ENCODE measurements around the gene CTSH.
A peak's percentile ranks its signal among the peaks of the same experiment; 100 is the strongest.

The CTSH gene, protein sequence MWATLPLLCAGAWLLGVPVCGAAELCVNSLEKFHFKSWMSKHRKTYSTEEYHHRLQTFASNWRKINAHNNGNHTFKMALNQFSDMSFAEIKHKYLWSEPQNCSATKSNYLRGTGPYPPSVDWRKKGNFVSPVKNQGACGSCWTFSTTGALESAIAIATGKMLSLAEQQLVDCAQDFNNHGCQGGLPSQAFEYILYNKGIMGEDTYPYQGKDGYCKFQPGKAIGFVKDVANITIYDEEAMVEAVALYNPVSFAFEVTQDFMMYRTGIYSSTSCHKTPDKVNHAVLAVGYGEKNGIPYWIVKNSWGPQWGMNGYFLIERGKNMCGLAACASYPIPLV

DNA sequence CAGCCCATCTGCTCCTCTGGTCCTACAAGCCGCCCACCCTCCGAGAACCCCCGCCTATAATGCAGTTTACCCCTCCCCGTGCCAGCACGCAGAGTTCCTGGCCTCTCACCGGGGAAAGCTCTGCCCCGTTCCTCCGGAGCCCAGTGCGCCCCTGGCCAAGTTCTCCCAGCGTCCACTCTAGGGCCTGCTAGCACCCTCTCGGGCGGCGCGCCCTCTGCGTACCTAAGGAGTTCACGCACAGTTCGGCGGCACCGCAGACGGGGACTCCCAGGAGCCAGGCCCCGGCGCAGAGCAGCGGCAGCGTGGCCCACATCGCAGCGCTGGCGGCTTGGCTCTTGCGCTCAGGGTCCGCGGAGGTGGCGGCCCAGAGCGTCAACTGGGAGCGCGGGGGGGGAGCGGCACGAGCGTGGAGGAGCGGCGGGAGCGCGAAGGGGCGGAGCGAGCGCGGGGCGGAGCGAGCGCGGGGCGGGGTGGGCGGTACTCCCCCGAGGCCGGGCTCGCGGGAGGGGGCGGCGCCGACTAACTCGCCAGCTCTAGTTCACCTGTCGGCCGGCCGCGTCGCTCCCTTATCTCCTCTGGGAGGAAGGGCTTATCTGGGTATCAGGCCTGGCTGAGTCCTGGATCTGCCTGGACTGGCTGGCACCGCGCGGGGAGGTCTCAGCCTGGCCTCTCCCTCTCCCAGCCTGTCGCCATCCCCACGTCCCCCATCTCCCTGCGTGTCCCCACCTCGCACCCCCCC, at the start of gene CTSH:
Gene CTSH (minus strand): TSS at position 378 of the 739 bp plus-strand sequence. CDS start 65 bp downstream, at position 313.
- DNase-seq (ENCODE audit: low spot score) = peak; percentile 93

DNA sequence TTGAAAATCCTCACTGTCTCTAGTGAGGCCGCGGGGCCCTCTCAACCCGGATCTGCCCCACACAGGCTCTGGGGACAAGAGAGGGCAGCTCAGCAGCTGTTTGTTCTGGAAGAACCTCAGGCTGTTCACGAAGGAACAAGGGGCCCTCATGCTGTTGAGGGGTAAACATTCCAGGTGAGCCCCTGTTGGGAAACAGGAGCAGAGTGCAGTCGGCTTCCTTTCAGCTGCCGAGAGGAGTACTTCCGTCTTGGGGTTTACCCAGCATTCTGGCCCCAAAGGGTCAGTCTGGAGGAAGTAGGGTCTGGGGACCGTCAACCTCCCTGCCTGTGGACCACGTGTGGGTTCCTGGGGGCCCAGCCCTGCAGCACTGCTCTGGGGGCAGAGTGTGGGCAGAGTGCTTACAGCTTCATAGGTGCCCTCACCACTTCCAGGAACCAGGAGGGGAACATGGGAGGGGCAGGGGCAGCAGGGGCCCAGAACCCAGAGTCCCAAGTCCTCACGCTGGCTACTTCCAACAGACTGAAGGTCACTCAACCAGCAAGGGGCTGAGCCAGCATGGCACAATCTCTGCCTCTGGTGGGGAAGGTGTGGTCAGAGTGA, 49.2 kb upstream of the CTSH start:
- DNase-seq (ENCODE audit: low spot score) = no peak

GRCh38 chr15:78993257-78993930, 48.5 kb upstream of the CTSH start:
- DNase-seq (ENCODE audit: low spot score) = no peak

GRCh38 chr15:78992416-78993256, 47.8 kb upstream of the CTSH start:
- DNase-seq (ENCODE audit: low spot score) = no peak

- DNase-seq (ENCODE audit: low spot score) = no peak
Observed at GRCh38 chr15:78991879-78992278, 47.0 kb upstream of the CTSH start.

- DNase-seq (ENCODE audit: low spot score) = no peak
Observed at GRCh38 chr15:78991476-78991875, 46.6 kb upstream of the CTSH start.

GRCh38 chr15:78990278-78990677, 45.4 kb upstream of the CTSH start:
- no peak for DNase-seq (ENCODE audit: low spot score)

- no peak for DNase-seq (ENCODE audit: low spot score)
Observed at GRCh38 chr15:78989701-78990240, 44.9 kb upstream of the CTSH start.

- peak; percentile 94 for DNase-seq (ENCODE audit: low spot score)
Observed at GRCh38 chr15:78988361-78988911, 43.6 kb upstream of the CTSH start.

GRCh38 chr15:78987556-78988360, 42.9 kb upstream of the CTSH start:
- no peak for DNase-seq (ENCODE audit: low spot score)

- no peak for DNase-seq (ENCODE audit: low spot score)
Observed at GRCh38 chr15:78985859-78986475, 41.1 kb upstream of the CTSH start.

DNA sequence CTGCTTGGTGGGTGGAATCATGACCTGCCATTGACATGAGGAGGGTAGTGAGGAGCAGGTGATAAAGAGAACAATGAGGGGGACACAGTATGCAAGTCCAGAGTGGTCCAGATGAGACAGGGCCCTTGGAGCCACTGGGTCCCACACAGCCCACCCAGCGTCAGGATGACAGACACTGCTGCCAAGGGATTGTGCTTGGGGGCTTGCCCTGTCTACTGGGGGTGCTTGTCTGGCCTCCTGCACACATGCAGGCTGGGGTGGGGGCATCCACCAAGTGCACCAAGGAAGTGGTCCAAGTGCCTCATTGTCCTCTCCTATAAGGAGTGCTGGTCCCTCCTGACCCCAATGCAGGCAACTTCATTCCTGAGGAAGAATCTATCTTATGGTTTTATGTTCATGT, 39.2 kb upstream of the CTSH start:
- DNase-seq (ENCODE audit: low spot score) = no peak

DNA sequence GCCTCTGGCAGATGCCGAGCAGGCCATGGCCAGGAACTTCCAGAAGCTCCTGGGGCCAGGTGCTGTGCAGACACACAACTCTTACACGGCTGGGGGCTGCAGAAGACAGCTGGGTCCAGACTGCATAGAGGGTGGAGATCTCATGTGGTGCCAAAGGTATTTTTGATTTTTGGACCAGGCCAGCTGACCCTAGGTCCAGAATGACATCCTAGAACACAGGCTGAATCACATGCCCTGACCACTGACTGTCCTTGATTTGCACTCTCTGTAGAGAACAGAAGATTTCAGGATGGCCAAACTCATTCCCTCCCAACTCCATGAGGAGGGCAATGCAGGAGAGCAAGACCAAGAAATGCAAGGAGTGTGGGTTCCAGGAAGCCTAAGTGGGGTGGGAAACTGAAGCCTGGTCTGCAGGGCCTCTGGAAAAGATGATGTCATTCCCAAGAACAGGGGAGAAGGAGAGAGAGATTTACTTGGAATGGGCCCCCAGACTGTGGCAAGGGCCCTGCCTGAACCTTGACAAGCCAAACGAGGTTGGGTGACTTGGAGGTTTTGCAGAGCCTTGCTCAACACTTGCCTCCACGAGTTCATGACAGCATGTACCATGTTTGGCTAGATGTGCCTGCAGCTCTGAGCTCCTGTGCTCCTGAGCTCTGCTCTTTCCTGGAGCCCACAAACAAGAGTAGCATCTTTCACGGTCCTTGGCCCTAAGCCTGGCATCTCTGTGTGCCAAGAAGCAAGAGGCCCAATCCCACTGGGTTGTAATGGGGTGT, 38.5 kb upstream of the CTSH start:
- DNase-seq (ENCODE audit: low spot score) = no peak

- DNase-seq (ENCODE audit: low spot score) = no peak
Observed at GRCh38 chr15:78982736-78983135, 37.9 kb upstream of the CTSH start.

- no peak for DNase-seq (ENCODE audit: low spot score)
Observed at GRCh38 chr15:78981532-78982313, 36.9 kb upstream of the CTSH start.

GRCh38 chr15:78979456-78980320, 34.8 kb upstream of the CTSH start:
- peak; percentile 74 for DNase-seq (ENCODE audit: low spot score)

DNA sequence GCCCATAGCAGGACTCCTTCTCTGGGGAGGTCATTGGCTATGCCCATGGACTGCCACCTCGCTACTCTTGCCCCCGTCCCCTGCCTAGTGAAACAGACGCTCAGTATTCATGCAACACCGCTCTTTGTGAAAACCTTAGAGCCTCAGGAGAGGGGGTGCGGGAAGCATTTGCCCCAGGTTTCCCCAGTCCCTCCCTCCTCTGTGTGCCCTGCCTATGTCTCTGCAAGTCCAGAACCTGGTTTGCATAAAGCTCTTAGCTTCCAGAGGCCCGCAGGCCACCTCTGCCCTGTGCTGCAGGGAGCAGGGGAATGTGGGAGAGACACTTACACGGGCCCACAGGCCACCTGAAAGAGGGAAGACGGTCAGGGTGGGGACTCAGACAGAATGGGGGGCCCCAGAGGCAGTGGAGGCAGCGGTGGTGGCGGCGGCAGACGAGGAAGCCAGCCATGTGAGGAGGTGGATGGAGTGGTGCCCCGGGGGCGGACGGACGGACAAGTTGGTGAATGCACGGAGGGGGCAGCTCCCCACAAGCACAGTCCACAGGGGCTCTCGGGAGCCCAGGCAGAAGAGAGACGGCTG, 33.8 kb upstream of the CTSH start:
- DNase-seq (ENCODE audit: low spot score) = no peak

Measured in LoVo (cell line).